ENCODE data around the gene AFF4. TPM values are rescaled to one million over a fixed set of nuclear protein-coding genes. Genes with fewer than 3 reads are reported as not detected.
A peak's percentile ranks its signal among the peaks of the same experiment; 100 is the strongest.

Gene AFF4
- total RNA-seq, 1 donor from 2014 or later: 25.8 TPM

GRCh38 chr5:132829742-132830435, 133.5 kb downstream of the AFF4 start:
- TF ChIP-seq CTCF (IDR thresholded peaks at IDR 0.05; ENCODE audit: insufficient read depth, low read length, severe bottlenecking): peak; percentile 94
- H3K27me3 ChIP-seq (ENCODE audit: control insufficient read depth, insufficient read depth, low read length): no peaks in the 10 kb centered on the region
- FAIRE-seq (no peak), DNase-seq (ENCODE audit: low read depth) (peak; percentile 42)
- no peaks in the 10 kb centered on the region for H3K36me3 ChIP-seq (ENCODE audit: control insufficient read depth, insufficient read depth, low read length)
- H3K4me3 ChIP-seq (ENCODE audit: low read depth, low read length): peak overlapping the region; percentile 53

GRCh38 chr5:132828846-132829494, 134.5 kb downstream of the AFF4 start:
- no peak for FAIRE-seq
- Histone ChIP-seq H3K4me3 (ENCODE audit: low read depth, low read length) (no peak overlapping the region), H3K36me3 (ENCODE audit: control insufficient read depth, insufficient read depth, low read length) (no peaks in the 10 kb centered on the region), H3K27me3 (ENCODE audit: control insufficient read depth, insufficient read depth, low read length) (no peaks in the 10 kb centered on the region)
- no peak for DNase-seq (ENCODE audit: low read depth)
- no peak for TF ChIP-seq CTCF (IDR thresholded peaks at IDR 0.05; ENCODE audit: insufficient read depth, low read length, severe bottlenecking)

DNA sequence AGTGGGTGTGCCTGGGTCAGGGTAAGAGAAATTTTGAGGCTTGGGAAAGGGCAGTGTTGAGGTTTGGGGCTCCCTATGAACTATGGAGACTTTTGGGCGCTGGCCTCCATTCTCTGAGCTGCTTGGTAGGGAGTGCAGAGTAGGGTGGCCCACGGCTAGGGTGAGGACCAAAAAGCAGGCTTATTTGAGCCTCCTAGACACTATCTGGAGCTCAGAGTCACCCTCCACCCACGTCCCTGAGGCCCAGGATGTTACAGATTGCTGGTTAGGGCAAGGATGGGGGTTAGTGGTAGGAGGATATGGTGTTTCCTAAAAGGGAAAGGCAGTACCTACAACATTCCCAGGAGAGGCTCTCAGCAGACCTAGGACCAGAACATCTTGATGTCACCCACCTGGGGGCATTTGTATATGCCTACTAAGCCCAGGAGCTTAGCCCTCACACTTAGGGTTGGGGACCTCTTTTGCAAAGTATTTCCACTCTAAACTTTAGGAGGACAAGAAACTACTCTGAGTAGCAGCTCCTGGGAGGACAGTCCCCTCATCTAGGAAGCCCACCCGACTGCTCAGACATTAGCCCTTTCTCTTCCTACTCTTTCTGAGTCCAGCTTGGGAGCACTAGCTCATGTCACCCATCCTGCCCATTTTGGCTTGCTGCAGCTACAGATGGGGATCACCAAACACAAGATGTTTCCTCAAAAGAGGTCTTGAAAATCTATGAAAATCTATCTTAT, 135.3 kb downstream of the AFF4 start:
- no peak overlapping the region for H3K4me3 ChIP-seq (ENCODE audit: low read depth, low read length)
- FAIRE-seq: no peak
- TF ChIP-seq CTCF (IDR thresholded peaks at IDR 0.05; ENCODE audit: insufficient read depth, low read length, severe bottlenecking): no peak
- no peak for DNase-seq (ENCODE audit: low read depth)
- no peaks in the 10 kb centered on the region for H3K36me3 ChIP-seq (ENCODE audit: control insufficient read depth, insufficient read depth, low read length)
- no peaks in the 10 kb centered on the region for H3K27me3 ChIP-seq (ENCODE audit: control insufficient read depth, insufficient read depth, low read length)

GRCh38 chr5:132826424-132827082, 136.9 kb downstream of the AFF4 start:
- Histone ChIP-seq H3K36me3 (ENCODE audit: control insufficient read depth, insufficient read depth, low read length) (no peaks in the 10 kb centered on the region), H3K4me3 (ENCODE audit: low read depth, low read length) (no peak overlapping the region), H3K27me3 (ENCODE audit: control insufficient read depth, insufficient read depth, low read length) (no peaks in the 10 kb centered on the region)
- no peak for DNase-seq (ENCODE audit: low read depth)
- TF ChIP-seq CTCF (IDR thresholded peaks at IDR 0.05; ENCODE audit: insufficient read depth, low read length, severe bottlenecking): no peak
- no peak for FAIRE-seq

- TF ChIP-seq CTCF (IDR thresholded peaks at IDR 0.05; ENCODE audit: insufficient read depth, low read length, severe bottlenecking): no peak
- Histone ChIP-seq H3K36me3 (ENCODE audit: control insufficient read depth, insufficient read depth, low read length) (no peaks in the 10 kb centered on the region), H3K4me3 (ENCODE audit: low read depth, low read length) (peak overlapping the region; percentile 15), H3K27me3 (ENCODE audit: control insufficient read depth, insufficient read depth, low read length) (no peaks in the 10 kb centered on the region)
- DNase-seq (ENCODE audit: low read depth) (no peak), FAIRE-seq (no peak)
Observed at GRCh38 chr5:132825834-132826391, 137.5 kb downstream of the AFF4 start.

Other genes starting within 250 kb of the AFF4 start
- 6.8 and 9.9 TPM in 2 replicates for gene KIF3A, start 226.1 kb downstream of the AFF4 start, total RNA-seq
- gene CCNI2, start 216.2 kb downstream of the AFF4 start, total RNA-seq: 0.26 TPM in 1 of 2 replicates, not detected in the other
- gene SEPTIN8, start 186.4 kb downstream of the AFF4 start, total RNA-seq: 22.6 and 27.4 TPM in 2 replicates
- gene SOWAHA, start 150.3 kb downstream of the AFF4 start, total RNA-seq: not detected in 2 replicates
- 0.79 and 1.4 TPM in 2 replicates for gene SHROOM1, start 133.0 kb downstream of the AFF4 start, total RNA-seq
- under 0.01 and 0.26 TPM in 2 replicates for gene GDF9, start 97.2 kb downstream of the AFF4 start, total RNA-seq
- 78.2 and 127 TPM in 2 replicates for gene UQCRQ, start 97.0 kb downstream of the AFF4 start, total RNA-seq
- 0.13 and 0.53 TPM in 2 replicates for gene LEAP2, start 90.0 kb downstream of the AFF4 start, total RNA-seq
- gene ZCCHC10, start 62.9 kb upstream of the AFF4 start, total RNA-seq: 8.2 and 17.2 TPM in 2 replicates
- gene HSPA4, start 88.4 kb upstream of the AFF4 start, total RNA-seq: 122 and 142 TPM in 2 replicates

All from bronchial epithelial cell (primary cell).